ENCODE results near the gene FHIT. TPM values are rescaled to one million over a fixed set of nuclear protein-coding genes. Genes with fewer than 3 reads are reported as not detected.
A peak's percentile ranks its signal among the peaks of the same experiment; 100 is the strongest.

The FHIT gene
- total RNA-seq, 4 donors from 2014 or later, result 3.2 to 10.9 (median 6.4) TPM

DNA sequence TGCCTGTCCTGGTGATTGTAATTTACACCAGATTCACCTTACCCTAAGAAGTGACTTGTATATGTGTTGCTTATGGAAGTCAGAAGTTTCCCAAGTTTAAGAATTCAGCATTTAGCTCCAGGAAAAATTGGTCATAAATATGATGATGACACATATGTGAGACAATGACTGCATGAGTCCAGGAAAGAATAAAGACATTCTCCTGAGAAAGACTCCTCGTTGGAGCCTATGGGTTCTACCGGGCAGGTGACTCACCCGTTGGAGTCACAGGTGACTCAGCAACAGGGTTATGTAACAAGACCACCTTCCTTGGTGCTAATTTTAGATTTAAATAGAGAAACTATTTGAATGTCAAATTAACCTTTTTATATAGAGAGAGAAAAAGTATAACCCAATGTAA lies 662.4 kb downstream of the FHIT start:
- ATAC-seq (ENCODE audit: low FRiP score) (peak; percentile 75), DNase-seq (ENCODE audit: low spot score) (no peak)
- TF ChIP-seq CTCF (IDR thresholded peaks at IDR 0.05), result no peak

- no peak for ATAC-seq (ENCODE audit: low FRiP score)
- no peak for DNase-seq (ENCODE audit: low spot score)
- TF ChIP-seq CTCF (IDR thresholded peaks at IDR 0.05), result no peak
Measured at GRCh38 chr3:60585918-60586317, 665.3 kb downstream of the FHIT start.

- no peak for ATAC-seq (ENCODE audit: low FRiP score)
- DNase-seq (ENCODE audit: low spot score), result no peak
- TF ChIP-seq CTCF (IDR thresholded peaks at IDR 0.05), result no peak
Measured at GRCh38 chr3:60584250-60584649, 667.0 kb downstream of the FHIT start.

GRCh38 chr3:60582288-60582687 lies 669.0 kb downstream of the FHIT start:
- TF ChIP-seq CTCF (IDR thresholded peaks at IDR 0.05), result no peak
- no peak for DNase-seq (ENCODE audit: low spot score)
- ATAC-seq (ENCODE audit: low FRiP score), result no peak

DNA sequence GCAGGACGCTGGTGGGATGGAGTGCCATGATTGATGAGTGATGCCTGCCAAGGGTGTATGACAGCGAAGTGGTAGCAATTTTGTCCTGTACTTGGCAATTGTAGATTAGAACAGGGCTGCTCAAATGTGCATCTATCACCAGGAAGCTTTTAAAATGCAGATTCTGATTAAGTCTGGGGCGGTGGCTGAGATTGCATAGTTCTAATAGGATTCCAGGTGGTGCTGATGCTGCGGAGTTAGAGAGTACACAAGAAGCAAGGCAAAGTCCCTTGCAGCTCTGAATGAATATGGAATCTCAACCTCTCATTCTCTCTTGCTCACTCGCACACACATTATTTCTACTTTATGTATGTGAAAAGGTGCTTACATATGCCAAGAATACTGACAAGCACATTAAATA lies 670.4 kb downstream of the FHIT start:
- TF ChIP-seq CTCF (IDR thresholded peaks at IDR 0.05), result no peak
- DNase-seq (ENCODE audit: low spot score) (no peak), ATAC-seq (ENCODE audit: low FRiP score) (no peak)

DNA sequence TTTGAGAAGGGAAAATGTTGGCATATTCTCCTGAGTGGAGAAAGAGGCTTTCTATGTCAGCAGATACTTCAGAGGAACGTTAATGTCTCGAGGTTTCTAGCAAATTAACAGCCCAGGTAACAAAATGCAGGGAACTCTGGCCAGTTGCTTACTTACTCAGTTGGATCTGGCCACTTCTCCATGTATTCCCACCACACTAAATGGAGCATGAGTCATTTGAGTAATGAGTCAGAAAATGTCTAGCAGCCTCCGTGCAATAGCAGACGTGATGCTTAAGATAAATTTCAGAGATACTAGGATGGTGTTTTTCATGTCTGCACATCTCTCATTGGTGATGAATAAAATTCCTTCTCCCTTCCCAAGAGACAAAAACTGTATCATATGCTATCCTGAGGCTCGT lies 671.5 kb downstream of the FHIT start:
- no peak for DNase-seq (ENCODE audit: low spot score)
- peak; percentile 74 for ATAC-seq (ENCODE audit: low FRiP score)
- no peak for TF ChIP-seq CTCF (IDR thresholded peaks at IDR 0.05)

DNA sequence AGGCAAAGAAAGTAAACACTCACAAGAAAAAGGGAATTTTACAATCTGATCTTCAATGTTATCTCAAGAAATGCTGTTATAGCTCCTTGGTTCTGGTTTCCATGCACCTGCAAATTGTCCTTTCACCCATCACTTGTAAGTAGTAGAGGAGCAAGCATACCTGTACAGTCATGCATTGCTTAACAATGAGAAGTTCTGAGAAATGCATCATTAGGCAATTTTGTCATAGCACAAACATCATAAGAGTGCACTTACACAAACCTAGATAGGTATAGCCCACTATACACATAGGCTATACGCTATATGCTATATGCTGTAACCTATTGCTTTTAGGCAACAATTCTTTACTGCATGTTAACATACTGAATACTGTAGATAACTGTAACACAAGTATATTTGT lies 672.3 kb downstream of the FHIT start:
- no peak for ATAC-seq (ENCODE audit: low FRiP score)
- TF ChIP-seq CTCF (IDR thresholded peaks at IDR 0.05), result no peak
- DNase-seq (ENCODE audit: low spot score), result no peak

Measured in omental fat pad (tissue), 4 donors.